ENCODE results near the gene GLIS1.

GRCh38 chr1:53712276-53712675, 26.7 kb downstream of the GLIS1 start:
- TF ChIP-seq CTCF (IDR thresholded peaks at IDR 0.05 in 4 of 5, conservative IDR thresholded peaks at IDR 0.05 in 1 of 5) (no peak), POLR2A (IDR thresholded peaks at IDR 0.05) (no peak)
